GF-D8 (cell line): Measurements from ENCODE around the gene CACNA1H.

ENCODE experiments used
- DNase-seq: peaks from one replicate; lab custom pipeline; 2025; lab: John Stamatoyannopoulos, UW

CACNA1H gene

DNA sequence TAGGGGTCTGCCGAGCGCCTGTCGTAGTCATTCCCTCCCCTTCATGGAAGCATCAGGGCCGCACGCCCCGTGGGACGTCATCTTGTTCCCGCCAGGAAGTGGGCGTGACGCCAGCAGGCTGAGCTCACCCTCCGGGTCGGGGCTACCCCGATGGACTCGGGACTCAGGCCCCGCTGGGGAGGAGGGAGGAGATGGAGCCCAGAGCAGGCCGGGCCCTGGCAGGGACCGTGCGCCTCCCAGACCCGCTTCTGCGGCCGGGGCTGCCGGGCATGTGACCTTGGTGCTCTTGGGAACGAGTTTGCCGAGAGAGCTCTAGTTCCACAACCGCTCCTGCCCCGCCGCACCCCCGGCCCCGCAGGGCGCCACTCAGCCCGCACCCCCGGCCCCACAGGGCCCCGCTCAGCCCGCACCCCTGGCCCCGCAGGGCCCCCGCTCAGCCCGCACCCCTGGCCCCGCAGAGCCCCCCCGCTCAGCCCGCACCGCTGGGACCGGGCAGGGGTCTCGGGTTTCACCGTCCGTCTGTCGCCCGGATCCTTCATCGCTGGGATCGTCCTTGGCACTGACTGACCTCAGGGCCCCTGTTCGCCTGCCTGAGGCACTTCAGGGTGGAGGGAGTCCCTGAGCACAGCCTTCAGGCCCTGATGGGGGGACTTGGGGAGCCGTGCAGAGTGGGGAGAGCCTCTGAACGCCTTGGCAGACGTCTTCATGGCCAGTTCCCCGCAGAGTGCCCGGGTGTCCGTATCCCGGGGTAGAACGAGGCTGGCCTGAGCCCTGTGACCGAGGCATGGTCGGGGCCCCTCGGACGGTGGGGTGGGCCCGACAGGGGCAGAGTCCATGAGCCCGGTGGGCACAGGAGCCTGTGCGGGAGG, 5.8 kb downstream of the CACNA1H start:
- no peak for DNase-seq

DNA sequence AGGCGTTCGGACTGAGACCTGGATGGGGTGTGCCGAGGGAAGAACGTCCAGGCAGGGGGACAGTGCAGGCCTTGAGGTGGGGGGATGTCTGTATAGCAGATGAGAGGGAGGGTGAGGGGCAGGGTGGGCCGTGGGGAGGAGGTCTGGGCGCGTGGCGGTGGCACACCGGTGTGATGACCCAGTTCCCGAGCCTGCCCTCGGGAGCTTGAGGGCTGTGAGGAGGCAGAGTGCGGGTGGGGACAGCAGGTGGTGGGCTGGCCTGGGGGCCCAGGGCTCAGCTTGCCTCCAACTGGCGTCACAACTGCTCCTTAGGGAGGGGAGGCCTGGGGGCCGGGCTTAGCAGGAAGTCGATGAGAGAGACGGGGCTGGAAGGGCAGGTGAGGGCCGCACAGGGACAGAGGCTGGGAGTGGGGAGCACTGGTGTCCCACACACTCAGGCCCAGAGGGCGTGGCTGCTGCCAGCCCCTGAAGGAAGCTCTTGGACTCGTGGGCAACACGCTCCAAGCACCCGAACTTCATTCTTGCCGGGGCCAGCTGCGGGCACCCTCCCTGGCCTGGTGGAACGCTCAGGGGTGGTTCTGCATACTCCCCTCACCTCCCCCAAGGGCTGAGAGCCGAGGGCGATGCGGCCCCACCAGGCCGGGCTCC, 6.5 kb downstream of the CACNA1H start:
- no peak for DNase-seq

DNA sequence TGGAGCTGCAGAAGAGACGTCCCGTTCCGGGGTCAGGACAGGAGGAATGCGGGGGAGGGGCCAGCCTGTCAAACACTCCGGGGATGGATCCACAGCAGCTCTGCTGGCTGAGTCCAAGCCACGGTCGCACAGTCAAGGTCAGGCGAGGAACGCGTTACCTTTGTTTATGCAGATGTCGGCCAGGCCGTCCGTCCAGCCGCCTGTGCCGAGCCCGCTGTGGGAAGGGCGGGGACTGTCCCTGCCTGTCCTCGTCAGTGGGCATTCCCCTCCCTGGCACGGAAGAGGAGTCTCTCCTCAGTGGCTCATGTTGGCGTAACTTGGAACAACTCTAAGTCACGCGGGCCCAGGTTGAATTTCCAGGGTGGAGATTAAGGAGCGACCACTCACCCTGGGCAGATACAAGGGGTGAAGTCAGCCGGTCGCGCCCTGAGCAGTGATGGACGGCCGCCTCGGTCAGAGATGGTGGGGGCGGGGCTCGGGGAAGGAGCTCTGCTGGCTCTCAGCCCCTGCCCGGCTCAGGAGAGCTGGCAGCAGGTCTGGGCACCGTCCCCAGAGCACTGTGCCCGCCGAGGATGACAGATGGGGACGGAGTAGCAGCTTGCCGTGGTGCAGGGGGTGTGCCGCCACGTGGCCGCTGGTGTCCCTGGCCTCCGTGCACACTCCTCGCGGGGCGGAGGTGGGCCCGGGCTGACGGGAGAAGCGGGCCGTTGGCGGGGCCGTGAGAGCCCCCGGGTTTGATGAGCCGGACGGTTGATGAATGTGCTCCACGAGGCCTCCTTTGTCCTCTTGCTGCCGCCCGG, 7.3 kb downstream of the CACNA1H start:
- no peak for DNase-seq

DNA sequence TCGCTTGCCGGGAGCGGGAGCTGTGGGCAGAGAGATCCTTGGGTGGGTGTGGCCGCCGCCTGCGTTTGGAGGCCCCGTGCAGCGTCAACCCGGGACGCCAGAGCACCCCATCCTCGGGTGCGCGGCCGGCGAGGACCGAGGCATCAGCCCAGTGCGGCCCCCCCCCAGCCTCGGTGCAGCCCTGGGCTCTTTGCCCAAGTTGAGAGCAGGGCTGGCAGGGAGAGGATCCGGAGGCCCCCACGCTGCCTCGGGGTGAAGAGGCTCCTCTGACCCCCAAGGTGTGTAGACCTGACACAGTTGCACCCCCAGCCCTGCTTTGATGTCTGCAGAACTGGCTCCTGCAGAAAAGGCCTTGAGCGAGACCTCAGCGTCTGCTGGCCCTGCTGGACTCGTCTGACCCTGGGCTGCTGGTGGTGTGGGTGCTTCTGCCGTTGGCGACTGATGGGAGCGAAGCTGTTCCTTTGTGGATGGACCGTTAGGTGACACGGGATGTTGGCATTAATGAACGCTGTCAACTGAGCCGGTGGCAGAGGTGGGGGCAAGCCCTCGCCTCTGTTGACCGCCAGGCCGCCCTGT, 8.0 kb downstream of the CACNA1H start:
- DNase-seq = no peak

DNA sequence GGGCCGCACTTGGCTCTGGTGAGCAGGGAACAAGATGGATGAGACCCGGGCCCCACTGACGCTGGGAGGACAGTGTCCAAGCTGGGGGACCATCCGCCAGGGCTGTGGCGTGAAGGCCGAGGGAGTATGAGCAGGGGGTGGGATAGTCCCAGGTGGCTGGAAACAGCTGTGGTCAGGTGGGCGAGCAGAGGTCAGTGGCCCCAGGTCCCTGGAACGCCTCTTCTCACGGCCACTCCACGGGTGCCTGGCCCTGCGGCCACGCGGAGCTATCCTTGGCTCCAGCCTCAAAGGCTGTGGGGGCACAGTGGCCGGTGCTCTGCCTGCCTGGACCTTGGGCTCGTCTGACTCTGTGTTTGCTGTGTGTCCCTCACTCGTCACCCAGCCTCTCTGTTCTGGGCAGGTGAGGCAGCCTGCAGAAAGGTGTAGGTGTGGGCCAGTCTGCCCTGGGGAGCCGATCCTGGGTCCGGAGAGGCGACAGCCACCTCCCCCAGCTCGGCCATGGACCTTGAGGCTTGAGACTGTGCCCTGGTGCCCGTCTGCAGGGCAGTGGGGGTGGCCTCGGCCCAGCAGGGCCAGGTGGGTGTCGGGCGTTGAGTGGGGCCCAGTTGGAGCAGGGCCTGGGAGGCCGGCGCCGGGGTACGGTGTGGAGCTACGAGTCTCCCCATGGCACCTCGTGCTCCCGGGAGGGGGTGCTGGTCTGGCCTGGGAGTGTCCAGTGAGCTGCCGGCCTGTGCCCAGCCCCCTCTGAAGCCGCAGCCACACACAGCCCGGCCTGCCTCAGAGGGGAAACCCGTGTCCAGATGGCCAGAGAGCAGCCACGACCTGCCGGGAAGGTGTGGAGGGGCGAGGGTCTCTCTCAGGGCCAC, 10.0 kb downstream of the CACNA1H start:
- DNase-seq = no peak

DNA sequence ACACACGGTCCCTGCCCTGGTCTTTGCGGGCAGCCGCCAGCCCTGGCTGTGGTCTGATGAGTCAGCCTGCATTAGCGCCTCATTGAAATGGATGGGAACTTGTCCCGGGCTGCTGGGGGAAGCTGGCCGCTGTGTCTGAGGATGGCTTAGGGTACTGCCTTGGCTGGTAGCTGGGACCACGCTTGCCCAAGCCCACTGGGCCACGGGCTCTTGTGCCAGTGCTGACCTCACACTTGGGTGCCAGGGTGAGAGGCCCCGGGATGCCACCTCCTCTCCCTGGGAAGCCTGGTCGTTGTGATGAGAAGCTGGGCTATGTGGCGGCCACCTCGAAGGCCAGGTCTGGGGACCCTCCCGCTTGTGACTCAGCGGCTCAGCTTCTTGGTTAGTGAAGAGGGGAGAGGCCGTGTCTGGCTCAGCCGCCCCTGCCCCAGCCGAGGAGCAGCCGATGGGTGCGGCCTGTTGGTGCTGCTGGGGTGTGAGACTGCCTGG, 10.7 kb downstream of the CACNA1H start:
- no peak for DNase-seq

DNA sequence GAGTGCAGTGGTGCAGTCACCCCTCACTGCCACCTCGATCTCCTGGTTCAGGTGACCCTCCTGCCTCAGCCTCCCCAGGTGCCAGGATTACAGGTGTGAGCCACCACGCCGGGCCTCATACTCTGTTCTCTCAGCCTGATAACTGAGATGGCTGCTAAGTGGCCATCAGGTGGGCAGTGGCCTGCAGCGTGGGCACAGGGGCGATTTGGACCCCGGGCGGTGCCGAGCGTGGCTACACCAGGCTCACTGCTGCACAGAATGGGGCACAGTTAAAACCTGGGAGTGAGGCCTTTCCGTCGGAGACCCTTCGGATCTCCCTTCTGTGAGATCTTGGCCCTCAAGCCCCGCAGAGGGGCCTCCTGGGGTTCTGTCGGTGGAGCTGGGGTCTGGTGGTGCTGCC, 11.5 kb downstream of the CACNA1H start:
- DNase-seq = no peak

DNA sequence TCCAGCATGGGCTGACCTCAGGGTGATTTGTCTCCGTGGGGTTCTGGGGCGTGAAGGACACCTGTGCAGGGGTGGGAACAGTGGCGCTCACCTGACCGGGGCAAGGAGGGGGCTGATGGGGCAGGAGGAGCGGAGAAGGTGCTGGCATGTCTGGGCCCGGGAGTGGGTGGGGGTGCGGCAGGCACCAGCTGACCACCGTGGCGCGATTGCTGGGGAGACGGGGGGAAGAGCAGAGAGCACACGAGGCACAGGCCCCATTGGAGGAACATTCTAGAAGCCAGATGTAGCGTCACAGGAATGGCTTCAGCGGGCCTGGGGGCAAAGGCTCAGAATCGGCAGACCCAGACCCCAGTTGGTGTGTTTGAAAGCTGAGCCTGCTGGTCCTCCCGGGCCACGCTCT, 12.1 kb downstream of the CACNA1H start:
- no peak for DNase-seq

DNA sequence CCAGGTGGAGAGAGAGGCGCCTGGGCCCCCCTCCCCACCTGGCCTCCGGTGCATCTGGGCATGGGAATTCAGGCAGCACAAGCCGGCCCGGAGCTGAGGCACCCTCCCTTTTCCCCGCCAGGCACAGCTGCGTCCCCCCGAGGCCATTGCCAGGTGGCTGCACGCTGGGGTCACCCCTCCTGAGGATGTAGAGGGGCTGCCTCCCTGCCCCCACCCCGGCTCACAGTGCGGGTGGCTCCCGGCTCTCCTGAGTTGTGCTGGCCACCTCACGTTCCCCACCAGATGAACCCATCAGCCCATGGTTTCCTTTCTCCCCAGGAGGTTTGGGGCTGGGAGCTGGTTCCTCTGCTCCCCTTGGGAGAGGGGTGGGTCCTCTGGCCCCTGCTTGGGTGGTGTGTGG, 12.6 kb downstream of the CACNA1H start:
- no peak for DNase-seq

DNA sequence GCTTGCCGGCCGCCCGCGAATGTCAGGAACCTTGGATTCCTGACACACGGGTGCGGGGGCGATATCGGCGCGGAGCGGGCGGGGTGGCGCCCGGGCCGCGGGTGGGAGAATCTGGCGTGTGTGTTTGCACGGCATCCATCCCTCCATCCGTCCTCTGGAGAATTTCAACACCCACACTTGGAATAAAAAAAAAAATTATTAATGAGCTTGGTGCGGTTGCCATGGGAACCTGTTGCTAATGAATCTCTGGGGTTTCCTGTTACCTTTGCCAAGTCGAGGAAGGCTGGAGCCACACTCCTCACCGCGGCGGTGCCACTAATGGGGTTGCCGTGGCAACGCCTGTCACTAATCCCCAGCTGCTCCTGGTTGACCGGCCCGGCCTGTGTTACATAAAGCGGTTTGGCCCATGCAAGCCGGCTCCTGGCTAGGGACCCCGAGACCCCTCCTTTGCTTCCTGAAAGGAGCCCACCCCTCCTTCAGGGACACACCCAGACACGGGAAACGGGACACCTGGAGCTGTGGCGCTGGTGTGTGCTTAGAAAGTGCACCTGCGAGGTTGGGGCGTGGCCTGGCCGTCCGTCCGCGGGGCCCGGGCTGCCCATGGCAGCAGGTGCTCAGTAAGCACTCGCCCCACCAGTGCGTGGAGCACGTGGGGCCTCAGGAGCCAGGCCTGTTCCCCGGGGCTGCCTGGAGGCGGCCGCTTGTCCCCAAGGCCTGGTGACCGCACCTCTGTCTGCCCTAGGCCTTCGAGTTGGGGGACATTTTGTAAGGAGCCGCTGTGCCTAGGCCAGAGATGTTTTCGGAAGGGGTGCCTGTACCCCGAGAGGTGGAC, 14.6 kb downstream of the CACNA1H start:
- no peak for DNase-seq

DNA sequence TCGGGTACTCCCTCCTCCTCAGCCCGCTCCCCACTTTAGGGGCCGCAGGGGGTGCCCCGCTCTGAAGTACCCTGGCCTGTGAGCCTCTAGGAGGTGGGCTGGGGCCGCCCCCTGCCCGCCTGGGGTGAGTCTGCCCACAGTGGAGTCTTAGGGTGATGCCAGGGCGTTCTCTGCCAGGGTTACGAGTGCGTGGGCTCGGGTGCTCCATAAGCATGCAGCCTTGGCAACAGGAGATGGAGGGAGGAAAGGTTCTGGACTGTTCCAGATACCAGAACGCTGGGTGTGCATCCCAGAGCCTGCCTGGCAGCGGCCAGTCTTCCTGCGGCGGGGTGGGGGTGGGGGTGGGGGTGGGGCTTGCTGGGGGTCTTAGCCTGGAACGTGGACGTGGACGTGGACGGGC, 15.9 kb downstream of the CACNA1H start:
- no peak for DNase-seq

DNA sequence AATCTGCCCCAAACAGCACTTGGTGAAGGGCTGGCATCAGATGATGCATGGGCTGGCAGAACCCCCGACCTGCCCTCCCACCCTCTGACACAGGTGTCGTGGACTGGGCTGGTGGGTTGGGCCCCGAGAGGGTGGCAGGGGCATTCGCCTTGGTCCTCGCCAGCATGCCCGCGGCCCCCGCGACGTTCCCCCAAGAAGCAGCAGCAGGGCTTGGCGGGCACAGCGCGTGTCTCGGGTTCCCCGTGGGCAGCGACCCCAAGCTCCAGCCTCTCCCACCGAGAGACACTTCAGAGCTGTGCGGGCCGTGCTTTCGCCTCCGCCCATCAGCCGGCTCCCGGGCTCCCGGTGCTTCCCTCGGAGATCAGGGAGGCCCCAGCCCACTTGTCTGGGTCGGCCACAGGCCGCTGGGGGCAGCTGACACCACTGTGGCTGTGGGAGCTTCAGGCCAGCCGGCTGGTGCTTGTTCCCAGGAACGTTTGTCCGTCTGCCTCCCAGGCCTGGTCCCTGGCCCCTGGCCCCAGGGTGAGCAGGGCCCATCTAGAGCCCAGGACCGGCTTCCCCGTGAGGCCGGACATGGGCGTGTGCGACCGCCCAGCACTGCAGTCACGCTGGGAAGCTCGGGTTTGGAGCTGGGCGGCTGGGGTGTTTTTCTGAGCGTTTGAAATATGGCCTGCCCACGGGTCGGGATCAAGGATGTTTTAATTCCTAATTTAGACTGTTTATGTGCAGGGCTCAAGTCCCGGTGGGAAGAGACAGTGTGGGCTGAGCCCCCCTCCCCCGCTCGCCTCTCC, 16.6 kb downstream of the CACNA1H start:
- DNase-seq = no peak

DNA sequence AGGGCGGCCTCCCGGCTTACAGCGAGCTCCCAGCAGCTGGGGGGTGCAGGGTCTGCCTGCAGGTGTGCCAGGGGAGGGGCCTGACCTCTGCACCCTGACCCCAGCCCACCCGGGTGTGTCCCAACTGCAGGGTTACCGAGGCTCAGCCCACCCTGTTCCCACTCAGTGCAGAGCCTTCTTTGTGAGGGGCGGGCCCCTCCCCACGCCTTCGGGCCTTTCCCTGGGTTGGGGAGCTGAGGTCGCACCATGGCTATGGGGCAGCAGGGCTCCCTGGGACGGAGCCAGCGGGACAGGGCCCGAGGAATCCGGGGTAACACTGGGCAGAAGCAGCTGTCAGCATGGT, 17.1 kb downstream of the CACNA1H start:
- no peak for DNase-seq

DNA sequence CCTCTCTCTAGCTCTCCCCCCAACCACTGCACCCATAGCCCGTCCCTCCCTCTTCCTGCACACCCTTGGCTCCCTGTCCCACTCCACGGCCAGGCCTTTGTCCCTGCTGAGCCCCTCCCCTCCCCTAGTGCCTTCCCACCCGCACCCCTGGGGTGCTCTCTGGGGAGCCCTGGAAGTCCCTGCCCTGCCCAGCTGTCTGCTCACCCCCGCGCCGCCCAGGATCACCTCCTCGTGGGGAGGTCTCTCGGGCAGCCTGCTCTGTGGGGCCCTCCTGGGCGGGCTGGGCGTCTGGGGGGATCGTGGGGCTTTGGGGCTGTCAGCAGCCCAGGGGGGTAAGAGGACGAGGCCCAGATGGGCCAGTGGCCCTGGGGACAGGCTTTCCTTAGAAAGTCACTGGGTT, 18.1 kb downstream of the CACNA1H start:
- no peak for DNase-seq

DNA sequence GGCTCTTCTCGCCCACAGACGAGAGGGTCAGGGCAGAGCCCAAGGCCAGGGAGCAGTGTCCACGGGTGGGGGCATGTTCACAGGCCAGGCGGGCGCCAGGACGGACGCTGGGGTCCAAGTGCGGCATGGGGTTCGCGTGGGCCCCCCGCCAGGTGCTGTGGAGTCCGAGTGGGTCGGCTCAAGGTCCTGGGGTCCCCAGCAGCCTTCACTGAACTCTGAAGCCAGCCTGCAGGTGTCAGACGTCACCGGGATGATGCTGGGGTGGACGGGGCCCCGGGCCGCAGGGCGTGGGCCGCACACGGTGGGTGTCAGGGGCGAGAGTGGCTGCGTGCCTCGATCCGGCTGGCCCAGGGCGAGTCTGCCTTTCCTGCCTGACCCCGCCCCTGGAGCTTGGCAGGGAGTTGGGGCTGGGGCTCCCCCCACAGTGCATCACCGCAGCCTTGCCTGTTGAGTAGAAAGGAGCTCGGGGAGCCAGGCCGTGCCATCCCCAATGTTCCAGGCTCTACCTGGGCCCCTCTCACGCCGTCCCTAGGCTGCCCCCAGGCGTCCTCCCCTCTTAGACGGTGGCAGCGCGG, 19.0 kb downstream of the CACNA1H start:
- no peak for DNase-seq

DNA sequence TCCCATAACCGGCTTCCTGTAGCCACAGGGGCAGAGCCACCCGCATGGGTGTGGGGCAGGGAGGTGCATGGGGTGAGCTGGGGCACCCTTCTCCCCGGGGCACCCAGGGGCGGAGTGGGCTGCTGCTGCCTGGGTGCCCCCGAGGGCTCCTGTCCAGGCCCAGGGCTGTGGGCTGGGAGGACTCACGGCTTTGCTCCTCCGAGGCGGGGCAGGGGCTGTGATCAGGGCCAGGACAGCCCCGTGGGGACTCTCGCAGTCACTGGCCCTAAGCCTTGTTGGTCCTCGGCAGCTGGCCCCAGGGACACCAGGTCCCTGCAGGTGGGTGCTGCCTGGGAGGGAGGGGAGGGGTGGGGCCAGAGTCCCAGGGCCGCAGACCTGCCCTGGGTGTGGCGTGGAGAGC, 19.7 kb downstream of the CACNA1H start:
- no peak for DNase-seq

DNA sequence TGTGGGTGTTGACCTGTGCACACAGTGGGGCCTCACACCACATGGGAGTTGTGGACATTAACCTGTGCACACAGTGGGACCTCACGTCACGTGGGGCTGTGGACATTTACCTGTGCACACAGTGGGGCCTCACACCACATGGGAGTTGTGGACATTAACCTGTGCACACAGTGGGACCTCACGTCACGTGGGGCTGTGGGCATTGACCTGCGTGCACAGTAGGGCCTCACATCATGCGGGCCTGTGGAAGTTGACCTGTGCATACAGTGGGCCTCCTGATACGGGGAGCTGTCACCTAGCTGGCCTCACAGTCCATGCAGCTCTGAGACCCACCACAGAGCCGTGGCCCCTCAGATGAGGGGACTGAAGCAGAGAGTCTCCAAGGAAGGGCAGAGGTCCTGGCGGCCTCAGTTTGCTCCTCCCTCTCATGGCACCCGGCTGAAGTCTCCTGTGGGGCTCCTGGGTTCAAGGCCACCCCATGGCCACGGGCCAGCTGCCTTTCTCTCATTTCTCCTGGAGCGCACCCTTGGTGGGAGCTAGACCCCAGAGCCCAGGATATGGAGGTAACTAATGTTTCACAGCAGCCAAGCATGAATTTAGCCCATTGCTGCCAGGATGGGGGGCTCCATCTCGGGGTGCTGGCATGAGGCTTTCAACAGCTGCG, 21.0 kb downstream of the CACNA1H start:
- DNase-seq = no peak

DNA sequence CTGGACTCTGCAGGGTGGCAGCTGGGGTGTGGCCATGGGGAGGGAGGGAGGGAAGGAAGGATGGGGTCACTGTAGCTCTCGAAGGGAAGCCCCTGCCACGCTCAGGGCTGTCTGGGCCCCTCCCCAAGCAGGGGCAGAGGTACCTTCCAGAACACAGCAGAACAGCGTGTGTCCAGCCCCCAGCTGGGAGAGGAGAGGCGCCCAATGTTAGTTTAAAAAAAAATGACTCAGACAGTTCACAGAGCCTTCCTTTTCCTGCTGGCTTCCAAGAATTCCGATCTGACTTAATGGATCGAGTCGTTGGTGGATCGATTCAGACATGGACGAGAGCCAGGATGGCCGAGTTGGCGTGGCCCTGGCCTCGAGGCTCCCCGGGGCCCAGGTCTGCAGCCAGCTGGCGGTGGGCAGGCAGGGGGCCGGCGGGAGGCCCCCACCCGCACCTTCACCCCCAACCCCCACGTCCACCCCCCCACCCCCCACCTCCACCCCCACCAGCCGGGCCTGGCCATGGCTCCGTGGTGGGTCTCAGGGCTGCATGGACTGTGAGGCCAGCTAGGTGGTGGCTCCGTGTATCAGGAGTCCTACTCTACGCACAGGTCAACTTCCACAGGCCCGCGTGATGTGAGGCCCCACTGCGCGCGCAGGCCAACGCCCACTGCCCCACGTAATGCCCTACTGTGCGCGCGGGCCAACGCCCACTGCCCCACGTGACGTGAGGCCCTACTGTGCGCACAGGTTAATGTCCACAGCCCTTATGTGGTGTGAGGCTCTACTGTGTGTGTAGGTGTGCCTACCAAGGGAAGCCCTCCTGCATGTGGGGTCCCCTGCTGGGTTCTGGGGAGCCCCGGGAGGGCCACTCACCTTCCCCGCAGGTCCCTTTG, 21.8 kb downstream of the CACNA1H start:
- DNase-seq = no peak
